SH-SY5Y (cell line): ENCODE measurements around the gene USP46.

Experiments used
- GATA2 ChIP-seq: IDR thresholded peaks from 2 replicates; pipeline ENCODE4 v1.6.1; 2011; ENCODE audit warnings: mild to moderate bottlenecking, low read depth, low read length
- GATA3 ChIP-seq: IDR thresholded peaks from 2 replicates; pipeline ENCODE4 v1.6.1; 2011; ENCODE audit warnings: low read depth, mild to moderate bottlenecking, low read length, moderate library complexity

The USP46 gene

GRCh38 chr4:52659001-52659721, at the start of gene USP46:
Gene USP46 (minus strand): TSS chr4:52659301. CDS start chr4:52659150, 151 bp downstream.
- TF ChIP-seq GATA3 (no peak), GATA2 (no peak)

- no peak for TF ChIP-seq GATA2
- no peak for TF ChIP-seq GATA3
Observed at GRCh38 chr4:52704661-52705060, 45.6 kb upstream of the USP46 start.

- no peak for TF ChIP-seq GATA3
- TF ChIP-seq GATA2 = no peak; the same call in 1 of the 2 replicates
Observed at GRCh38 chr4:52704133-52704532, 45.0 kb upstream of the USP46 start.

GRCh38 chr4:52701207-52701606, 42.1 kb upstream of the USP46 start:
- TF ChIP-seq GATA2 (no peak), GATA3 (no peak)

- no peak for TF ChIP-seq GATA3
- no peak for TF ChIP-seq GATA2
Observed at GRCh38 chr4:52694936-52695335, 35.8 kb upstream of the USP46 start.

- no peak for TF ChIP-seq GATA2
- no peak for TF ChIP-seq GATA3
Observed at GRCh38 chr4:52693492-52693891, 34.4 kb upstream of the USP46 start.

- TF ChIP-seq GATA2 = no peak
- no peak for TF ChIP-seq GATA3
Observed at GRCh38 chr4:52689096-52689495, 30.0 kb upstream of the USP46 start.

- TF ChIP-seq GATA2 = no peak
- no peak for TF ChIP-seq GATA3
Observed at GRCh38 chr4:52687696-52688095, 28.6 kb upstream of the USP46 start.

GRCh38 chr4:52685316-52685715, 26.2 kb upstream of the USP46 start:
- TF ChIP-seq GATA2 (no peak), GATA3 (no peak)

- TF ChIP-seq GATA3 = no peak
- no peak for TF ChIP-seq GATA2
Observed at GRCh38 chr4:52684896-52685295, 25.8 kb upstream of the USP46 start.

GRCh38 chr4:52680381-52680780, 21.3 kb upstream of the USP46 start:
- TF ChIP-seq GATA3 (no peak), GATA2 (no peak)

GRCh38 chr4:52676536-52676935, 17.4 kb upstream of the USP46 start:
- TF ChIP-seq GATA3 (no peak), GATA2 (no peak)

- no peak for TF ChIP-seq GATA3
- no peak for TF ChIP-seq GATA2
Observed at GRCh38 chr4:52675111-52675510, 16.0 kb upstream of the USP46 start.

- TF ChIP-seq GATA2 = no peak
- TF ChIP-seq GATA3 = no peak
Observed at GRCh38 chr4:52670739-52671138, 11.6 kb upstream of the USP46 start.

GRCh38 chr4:52670121-52670520, 11.0 kb upstream of the USP46 start:
- no peak for TF ChIP-seq GATA2

GRCh38 chr4:52665592-52665991, 6.5 kb upstream of the USP46 start:
- TF ChIP-seq GATA2 (no peak), GATA3 (no peak)

- TF ChIP-seq GATA2 (no peak), GATA3 (no peak)
Observed at GRCh38 chr4:52664479-52664878, 5.4 kb upstream of the USP46 start.
